HG03045 (cell line): Measurements from ENCODE around the gene CLSTN1.

ENCODE experiments used
- ATAC-seq: cut with Tn5 transposase; IDR thresholded peaks from one replicate; pipeline ENCODE4 v1.9.1; 2021; ENCODE audit warnings: mild to moderate bottlenecking, moderate library complexity; ENCODE audit not compliant: unreplicated experiment

CLSTN1 gene

GRCh38 chr1:9732123-9732971 is 91.4 kb downstream of the CLSTN1 start:
- ATAC-seq, result no peak

GRCh38 chr1:9731561-9731960 is 92.2 kb downstream of the CLSTN1 start:
- no peak for ATAC-seq

- no peak for ATAC-seq
Observed at GRCh38 chr1:9731051-9731537, 92.7 kb downstream of the CLSTN1 start.

- no peak for ATAC-seq
Observed at GRCh38 chr1:9730096-9730901, 93.5 kb downstream of the CLSTN1 start.

- no peak for ATAC-seq
Observed at GRCh38 chr1:9729523-9729922, 94.2 kb downstream of the CLSTN1 start.

GRCh38 chr1:9728451-9729295 is 95.1 kb downstream of the CLSTN1 start:
- ATAC-seq, result no peak

- no peak for ATAC-seq
Observed at GRCh38 chr1:9726905-9727595, 96.7 kb downstream of the CLSTN1 start.

GRCh38 chr1:9726406-9726805 is 97.4 kb downstream of the CLSTN1 start:
- ATAC-seq, result no peak

GRCh38 chr1:9724706-9725476 is 98.9 kb downstream of the CLSTN1 start:
- no peak for ATAC-seq

- no peak for ATAC-seq
Observed at GRCh38 chr1:9723926-9724325, 99.8 kb downstream of the CLSTN1 start.

- no peak for ATAC-seq
Observed at GRCh38 chr1:9723068-9723805, 100.5 kb downstream of the CLSTN1 start.

GRCh38 chr1:9722378-9722749 is 101.4 kb downstream of the CLSTN1 start:
- no peak for ATAC-seq

- no peak for ATAC-seq
Observed at GRCh38 chr1:9721606-9722377, 102.0 kb downstream of the CLSTN1 start.

- ATAC-seq, result no peak
Observed at GRCh38 chr1:9720785-9721605, 102.8 kb downstream of the CLSTN1 start.

GRCh38 chr1:9719978-9720722 is 103.6 kb downstream of the CLSTN1 start:
- no peak for ATAC-seq

- ATAC-seq, result no peak
Observed at GRCh38 chr1:9718006-9718680, 105.6 kb downstream of the CLSTN1 start.
